ENCODE data around the gene ATF7IP.

The ATF7IP gene

GRCh38 chr12:14369311-14369710 lies 3.8 kb downstream of the ATF7IP start:
- Histone ChIP-seq H3K27ac (ENCODE audit: insufficient read depth, low read depth, low read length, poor library complexity, severe bottlenecking) (no peak overlapping the region), H3K9me3 (ENCODE audit: control insufficient read depth, low read length) (no peaks in the 10 kb centered on the region), H3K36me3 (ENCODE audit: control insufficient read depth, insufficient read depth, low read length) (no peaks in the 10 kb centered on the region), H3K4me1 (ENCODE audit: control insufficient read depth, insufficient read depth, low read length) (peaks cover 15% of the 10 kb centered on the region), H3K27me3 (ENCODE audit: control insufficient read depth, insufficient read depth, low read length, poor library complexity, severe bottlenecking) (no peaks in the 10 kb centered on the region), H3K4me3 (ENCODE audit: insufficient read depth, low read depth, low read length) (no peak overlapping the region)
- WGBS, 2 experiments, result 92 to 93% methylated on average over 7 of the region's 7 CpGs

GRCh38 chr12:14373217-14373616 lies 7.7 kb downstream of the ATF7IP start:
- H3K36me3 ChIP-seq (ENCODE audit: control insufficient read depth, insufficient read depth, low read length), result no peaks in the 10 kb centered on the region
- peaks cover 15% of the 10 kb centered on the region for H3K4me1 ChIP-seq (ENCODE audit: control insufficient read depth, insufficient read depth, low read length)
- H3K27ac ChIP-seq (ENCODE audit: insufficient read depth, low read depth, low read length, poor library complexity, severe bottlenecking), result no peak overlapping the region
- H3K4me3 ChIP-seq (ENCODE audit: insufficient read depth, low read depth, low read length), result no peak overlapping the region
- no peaks in the 10 kb centered on the region for H3K9me3 ChIP-seq (ENCODE audit: control insufficient read depth, low read length)
- no peaks in the 10 kb centered on the region for H3K27me3 ChIP-seq (ENCODE audit: control insufficient read depth, insufficient read depth, low read length, poor library complexity, severe bottlenecking)

GRCh38 chr12:14379508-14379907 lies 14.0 kb downstream of the ATF7IP start:
- H3K36me3 ChIP-seq (ENCODE audit: control insufficient read depth, insufficient read depth, low read length), result peaks cover 7% of the 10 kb centered on the region
- peaks cover 14% of the 10 kb centered on the region for H3K4me1 ChIP-seq (ENCODE audit: control insufficient read depth, insufficient read depth, low read length)
- H3K4me3 ChIP-seq (ENCODE audit: insufficient read depth, low read depth, low read length), result no peak overlapping the region
- no peaks in the 10 kb centered on the region for H3K27me3 ChIP-seq (ENCODE audit: control insufficient read depth, insufficient read depth, low read length, poor library complexity, severe bottlenecking)
- no peaks in the 10 kb centered on the region for H3K9me3 ChIP-seq (ENCODE audit: control insufficient read depth, low read length)
- no peak overlapping the region for H3K27ac ChIP-seq (ENCODE audit: insufficient read depth, low read depth, low read length, poor library complexity, severe bottlenecking)

GRCh38 chr12:14384783-14385638 lies 19.5 kb downstream of the ATF7IP start:
- Histone ChIP-seq H3K9me3 (ENCODE audit: control insufficient read depth, low read length) (no peaks in the 10 kb centered on the region), H3K27me3 (ENCODE audit: control insufficient read depth, insufficient read depth, low read length, poor library complexity, severe bottlenecking) (no peaks in the 10 kb centered on the region), H3K4me3 (ENCODE audit: insufficient read depth, low read depth, low read length) (peak overlapping the region; percentile 16), H3K27ac (ENCODE audit: insufficient read depth, low read depth, low read length, poor library complexity, severe bottlenecking) (peak overlapping the region; percentile 97), H3K36me3 (ENCODE audit: control insufficient read depth, insufficient read depth, low read length) (peaks cover 6% of the 10 kb centered on the region), H3K4me1 (ENCODE audit: control insufficient read depth, insufficient read depth, low read length) (peaks cover 14% of the 10 kb centered on the region)
- 1 to 2% methylated on average over 2 of the region's 2 CpGs for WGBS, 2 experiments

GRCh38 chr12:14387219-14387871 lies 21.9 kb downstream of the ATF7IP start:
- WGBS, 2 experiments, result 100% methylated on average over 1 to 3 of the region's 3 CpGs
- no peaks in the 10 kb centered on the region for H3K27me3 ChIP-seq (ENCODE audit: control insufficient read depth, insufficient read depth, low read length, poor library complexity, severe bottlenecking)
- H3K4me1 ChIP-seq (ENCODE audit: control insufficient read depth, insufficient read depth, low read length), result peaks cover 14% of the 10 kb centered on the region
- H3K36me3 ChIP-seq (ENCODE audit: control insufficient read depth, insufficient read depth, low read length), result peaks cover 6% of the 10 kb centered on the region
- no peaks in the 10 kb centered on the region for H3K9me3 ChIP-seq (ENCODE audit: control insufficient read depth, low read length)
- H3K4me3 ChIP-seq (ENCODE audit: insufficient read depth, low read depth, low read length), result no peak overlapping the region
- H3K27ac ChIP-seq (ENCODE audit: insufficient read depth, low read depth, low read length, poor library complexity, severe bottlenecking), result no peak overlapping the region

GRCh38 chr12:14390449-14390848 lies 25.0 kb downstream of the ATF7IP start:
- no peak overlapping the region for H3K27ac ChIP-seq (ENCODE audit: insufficient read depth, low read depth, low read length, poor library complexity, severe bottlenecking)
- 94 to 100% methylated on average over 1 of the region's 3 CpGs for WGBS, 2 experiments
- H3K27me3 ChIP-seq (ENCODE audit: control insufficient read depth, insufficient read depth, low read length, poor library complexity, severe bottlenecking), result no peaks in the 10 kb centered on the region
- H3K9me3 ChIP-seq (ENCODE audit: control insufficient read depth, low read length), result no peaks in the 10 kb centered on the region
- peaks cover 13% of the 10 kb centered on the region for H3K4me1 ChIP-seq (ENCODE audit: control insufficient read depth, insufficient read depth, low read length)
- no peak overlapping the region for H3K4me3 ChIP-seq (ENCODE audit: insufficient read depth, low read depth, low read length)
- peaks cover 6% of the 10 kb centered on the region for H3K36me3 ChIP-seq (ENCODE audit: control insufficient read depth, insufficient read depth, low read length)

- Histone ChIP-seq H3K9me3 (ENCODE audit: control insufficient read depth, low read length) (no peaks in the 10 kb centered on the region), H3K4me1 (ENCODE audit: control insufficient read depth, insufficient read depth, low read length) (peaks cover 13% of the 10 kb centered on the region), H3K27me3 (ENCODE audit: control insufficient read depth, insufficient read depth, low read length, poor library complexity, severe bottlenecking) (no peaks in the 10 kb centered on the region), H3K4me3 (ENCODE audit: insufficient read depth, low read depth, low read length) (no peak overlapping the region), H3K27ac (ENCODE audit: insufficient read depth, low read depth, low read length, poor library complexity, severe bottlenecking) (no peak overlapping the region), H3K36me3 (ENCODE audit: control insufficient read depth, insufficient read depth, low read length) (peaks cover 6% of the 10 kb centered on the region)
- 63 to 71% methylated on average over 1 to 2 of the region's 3 CpGs for WGBS, 2 experiments
These were observed 25.5 kb downstream of the ATF7IP start for GRCh38 chr12:14390870-14391530.

GRCh38 chr12:14393751-14394150 lies 28.3 kb downstream of the ATF7IP start:
- no peak overlapping the region for H3K4me3 ChIP-seq (ENCODE audit: insufficient read depth, low read depth, low read length)
- peaks cover 13% of the 10 kb centered on the region for H3K4me1 ChIP-seq (ENCODE audit: control insufficient read depth, insufficient read depth, low read length)
- no peaks in the 10 kb centered on the region for H3K36me3 ChIP-seq (ENCODE audit: control insufficient read depth, insufficient read depth, low read length)
- no peaks in the 10 kb centered on the region for H3K27me3 ChIP-seq (ENCODE audit: control insufficient read depth, insufficient read depth, low read length, poor library complexity, severe bottlenecking)
- 78 to 82% methylated on average over 1 of the region's 1 CpG for WGBS, 2 experiments
- H3K27ac ChIP-seq (ENCODE audit: insufficient read depth, low read depth, low read length, poor library complexity, severe bottlenecking), result no peak overlapping the region
- no peaks in the 10 kb centered on the region for H3K9me3 ChIP-seq (ENCODE audit: control insufficient read depth, low read length)

- H3K36me3 ChIP-seq (ENCODE audit: control insufficient read depth, insufficient read depth, low read length), result no peaks in the 10 kb centered on the region
- WGBS, 2 experiments, result 18% methylated on average over 3 of the region's 3 CpGs
- H3K27me3 ChIP-seq (ENCODE audit: control insufficient read depth, insufficient read depth, low read length, poor library complexity, severe bottlenecking), result no peaks in the 10 kb centered on the region
- H3K4me3 ChIP-seq (ENCODE audit: insufficient read depth, low read depth, low read length), result no peak overlapping the region
- H3K4me1 ChIP-seq (ENCODE audit: control insufficient read depth, insufficient read depth, low read length), result peaks cover 13% of the 10 kb centered on the region
- H3K9me3 ChIP-seq (ENCODE audit: control insufficient read depth, low read length), result no peaks in the 10 kb centered on the region
- no peak overlapping the region for H3K27ac ChIP-seq (ENCODE audit: insufficient read depth, low read depth, low read length, poor library complexity, severe bottlenecking)
These were observed 29.0 kb downstream of the ATF7IP start for GRCh38 chr12:14394317-14395073.
